Stomach (tissue), 4 donors: Measurements from ENCODE around the gene FGGY.

ENCODE experiments used
- EP300 ChIP-seq: sonication (generic); formaldehyde crosslinking; IDR thresholded peaks from one replicate; pipeline ENCODE4 v1.6.1; 2017; ENCODE audit warnings: antibody characterized with exemption
- POLR2A ChIP-seq, 4 donors: fragments of 450-650 bp; IDR thresholded peaks; one replicate each; pipeline ENCODE4 v1.6.1; 2016; ENCODE audit warnings: antibody characterized with exemption in 4 of 4, control low read depth in 2 of 4, mild to moderate bottlenecking in 1 of 4, moderate library complexity in 1 of 4
- POLR2AphosphoS5 ChIP-seq, 3 donors: sonication (generic); formaldehyde crosslinking; IDR thresholded peaks; one replicate each; pipeline ENCODE4 v1.6.1; 2016; ENCODE audit warnings: antibody characterized with exemption in 3 of 3
- TF ChIP-seq, protein P1 (sequence below), 7 experiments: fragments of 450-650 bp in 4 of 7; fragments of 200-600 bp in 3 of 7; sonication (generic) in 3 of 7; IDR thresholded peaks; one replicate each; pipeline ENCODE4 v1.5.1; 2016 to 2019; ENCODE audit warnings: antibody characterized with exemption in 7 of 7, control low read depth in 2 of 7, mild to moderate bottlenecking in 1 of 7

DNA sequence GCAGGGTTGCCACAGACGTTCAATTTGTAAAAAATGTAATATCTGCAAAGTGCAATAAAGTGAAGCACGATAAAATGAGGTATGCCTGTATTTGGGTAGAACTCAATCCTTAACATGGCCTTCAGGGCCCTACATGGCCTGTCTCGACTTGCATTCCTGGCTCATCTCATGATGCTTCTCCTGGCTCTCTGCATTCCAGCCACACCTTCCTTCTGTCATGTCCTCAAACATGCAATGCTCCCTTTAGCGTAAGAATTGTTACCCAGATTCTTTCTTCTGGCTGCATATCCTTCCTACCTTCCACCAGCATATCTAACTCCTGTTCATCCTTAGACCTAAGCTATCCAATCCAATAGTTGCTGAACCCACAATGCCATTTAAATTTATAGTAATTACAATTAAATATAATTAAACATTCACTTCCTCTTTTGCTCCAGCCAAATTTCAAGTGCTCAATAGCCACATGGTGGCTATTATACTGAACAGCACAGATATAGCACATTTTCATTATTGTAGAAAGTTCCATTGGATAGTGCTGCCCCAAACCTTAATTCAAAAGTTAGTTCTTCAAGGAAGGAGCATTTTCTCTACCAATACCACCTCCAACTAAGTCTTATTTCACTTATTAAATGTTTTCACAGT is 32.6 kb downstream of the FGGY start:
- TF ChIP-seq, protein P1, sequence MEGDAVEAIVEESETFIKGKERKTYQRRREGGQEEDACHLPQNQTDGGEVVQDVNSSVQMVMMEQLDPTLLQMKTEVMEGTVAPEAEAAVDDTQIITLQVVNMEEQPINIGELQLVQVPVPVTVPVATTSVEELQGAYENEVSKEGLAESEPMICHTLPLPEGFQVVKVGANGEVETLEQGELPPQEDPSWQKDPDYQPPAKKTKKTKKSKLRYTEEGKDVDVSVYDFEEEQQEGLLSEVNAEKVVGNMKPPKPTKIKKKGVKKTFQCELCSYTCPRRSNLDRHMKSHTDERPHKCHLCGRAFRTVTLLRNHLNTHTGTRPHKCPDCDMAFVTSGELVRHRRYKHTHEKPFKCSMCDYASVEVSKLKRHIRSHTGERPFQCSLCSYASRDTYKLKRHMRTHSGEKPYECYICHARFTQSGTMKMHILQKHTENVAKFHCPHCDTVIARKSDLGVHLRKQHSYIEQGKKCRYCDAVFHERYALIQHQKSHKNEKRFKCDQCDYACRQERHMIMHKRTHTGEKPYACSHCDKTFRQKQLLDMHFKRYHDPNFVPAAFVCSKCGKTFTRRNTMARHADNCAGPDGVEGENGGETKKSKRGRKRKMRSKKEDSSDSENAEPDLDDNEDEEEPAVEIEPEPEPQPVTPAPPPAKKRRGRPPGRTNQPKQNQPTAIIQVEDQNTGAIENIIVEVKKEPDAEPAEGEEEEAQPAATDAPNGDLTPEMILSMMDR (IDR thresholded peaks at IDR 0.05) = no peak
- TF ChIP-seq EP300 (no peak), POLR2A (IDR thresholded peaks at IDR 0.05) (no peak), POLR2AphosphoS5 (IDR thresholded peaks at IDR 0.05) (no peak)
